HCT116 (cell line): ENCODE data around the gene ACSF2. TPM values are rescaled to one million over a fixed set of nuclear protein-coding genes. Genes with fewer than 3 reads are reported as not detected.
"Not testable (repeated sequence)": the region's sequence is repeated elsewhere in the genome, so short reads cannot be mapped to it uniquely, and the experiment has no call there.

ENCODE experiments used
- ATAC-seq: fragments of 200-7000 bp; cut with Tn5 transposase; 2 replicates; pipeline ENCODE4 v1.9.1; 2020; ENCODE audit warnings: mild to moderate bottlenecking, moderate library complexity
- BruUV-seq: library from RNA; stranded (reverse); fragments of 400-500 nt; replicated peaks from 2 replicates; lab custom pipeline; 2021; lab: Mats Ljungman, UMichigan
- CTCF ChIA-PET: fragments of 300-600 bp; sonication (Branson Sonifier 250); formaldehyde crosslinking; loops from one replicate; lab custom pipeline; 2021; ENCODE audit warnings: antibody characterized with exemption; lab: Charles Lee
- POLR2A ChIA-PET: fragments of 300-600, 350-600 bp; sonication (Branson Sonifier 250); formaldehyde crosslinking; loops from one replicate; lab custom pipeline; 2021; ENCODE audit warnings: antibody characterized with exemption; lab: Charles Lee
- RAD21 ChIA-PET, 2 experiments: fragments of 300-600 bp; sonication (Branson Sonifier 250); formaldehyde crosslinking; loops; one replicate each; lab custom pipeline; 2023; ENCODE audit warnings: low total read pairs in 2 of 2; ENCODE audit not compliant: uncharacterized antibody in 2 of 2, unreplicated experiment in 2 of 2, low non-redundant PET in 1 of 2; lab: Charles Lee
- DNase-seq: peaks from one replicate; pipeline ENCODE4 v3.0.0-alpha.2; 2010; ENCODE audit warnings: low read depth, low spot score
- H2AFZ ChIP-seq: fragments of 200-600 bp; shearing (Covaris generic), sonication (generic); 2 replicates; pipeline ENCODE4 v1.6.1; 2017; ENCODE audit warnings: low read depth, mixed run types, mixed read lengths, antibody characterized with exemption, low read length; ENCODE audit not compliant: poor library complexity, severe bottlenecking
- H3K27ac ChIP-seq: 2 replicates; pipeline ENCODE4 v1.5.1; 2012; ENCODE audit warnings: low read depth, low read length
- H3K27me3 ChIP-seq: fragments of 200-600 bp; sonication (generic); 2 replicates; pipeline ENCODE4 v1.6.1; 2016; ENCODE audit warnings: mixed run types, low read length, mixed read lengths; ENCODE audit not compliant: insufficient read depth
- H3K36me3 ChIP-seq, 2 experiments: fragments of 200-500 bp in 1 of 2; fragments of 200-600 bp in 1 of 2; sonication (Bioruptor generic) in 1 of 2; sonication (generic) in 1 of 2; 2 replicates each; pipeline versions ENCODE4 v1.5.1 to v1.6.1; 2014 to 2016; ENCODE audit warnings: low read length in 2 of 2, inconsistent platforms in 1 of 2, mixed read lengths in 1 of 2, mixed run types in 1 of 2; ENCODE audit not compliant: insufficient read depth in 2 of 2, control insufficient read depth in 1 of 2
- H3K4me1 ChIP-seq, 2 experiments: fragments of 200-600 bp in 1 of 2; sonication (generic) in 1 of 2; 2 replicates each; pipeline versions ENCODE4 v1.5.1 to v1.6.1; 2012 to 2017; ENCODE audit warnings: low read length in 2 of 2, inconsistent platforms in 1 of 2, mild to moderate bottlenecking in 1 of 2, mixed read lengths in 1 of 2, mixed run types in 1 of 2, moderate library complexity in 1 of 2; ENCODE audit not compliant: insufficient read depth in 2 of 2, control insufficient read depth in 1 of 2
- H3K4me2 ChIP-seq: fragments of 200-600 bp; sonication (generic); 2 replicates; pipeline ENCODE4 v1.6.1; 2017; ENCODE audit warnings: mixed run types, low read length, mixed read lengths
- H3K4me3 ChIP-seq, 2 experiments: fragments of 200-600 bp in 1 of 2; sonication (generic) in 1 of 2; replicated peaks in 1 of 2; 2 replicates each; pipeline ENCODE4 v1.5.1; 2011 to 2016; ENCODE audit warnings: low read length in 2 of 2, control low read depth in 1 of 2, low read depth in 1 of 2, mild to moderate bottlenecking in 1 of 2, mixed read lengths in 1 of 2, mixed run types in 1 of 2
- H3K79me2 ChIP-seq: fragments of 200-600 bp; sonication (generic); 2 replicates; pipeline ENCODE4 v1.6.1; 2017; ENCODE audit warnings: mild to moderate bottlenecking, mixed run types, low read length, moderate library complexity, mixed read lengths; ENCODE audit not compliant: insufficient read depth
- H3K9ac ChIP-seq: fragments of 200-600 bp; sonication (generic); 2 replicates; pipeline ENCODE4 v1.6.1; 2016; ENCODE audit warnings: low read length, mixed read lengths
- H3K9me2 ChIP-seq: fragments of 200-600 bp; sonication (generic), shearing (Covaris generic); 2 replicates; pipeline ENCODE4 v1.6.1; 2017; ENCODE audit warnings: mixed run types, mild to moderate bottlenecking, moderate library complexity; ENCODE audit not compliant: insufficient read depth
- H3K9me3 ChIP-seq, 2 experiments: fragments of 200-500 bp in 1 of 2; fragments of 200-600 bp in 1 of 2; sonication (Bioruptor generic) in 1 of 2; sonication (generic) in 1 of 2; 2 replicates each; pipeline ENCODE4 v1.6.1; 2014 to 2017; ENCODE audit warnings: low read length in 2 of 2, mixed read lengths in 2 of 2, inconsistent platforms in 1 of 2, low read depth in 1 of 2, mild to moderate bottlenecking in 1 of 2, mixed run types in 1 of 2, moderate library complexity in 1 of 2; ENCODE audit not compliant: control insufficient read depth in 1 of 2, insufficient read depth in 1 of 2
- H4K20me1 ChIP-seq: fragments of 200-600 bp; sonication (generic), shearing (Covaris generic); 2 replicates; pipeline ENCODE4 v1.6.1; 2017; ENCODE audit warnings: mixed run types, mild to moderate bottlenecking, moderate library complexity; ENCODE audit not compliant: insufficient read depth
- CBX3 ChIP-seq: IDR thresholded peaks from 2 replicates; pipeline ENCODE4 v1.6.1; 2012; ENCODE audit warnings: low read depth
- POLR2A ChIP-seq: IDR thresholded peaks from 2 replicates; pipeline ENCODE4 v1.7.0; 2011; ENCODE audit warnings: borderline replicate concordance; ENCODE audit not compliant: insufficient read depth, insufficient read length; ENCODE audit errors: extremely low read depth
- POLR2AphosphoS5 ChIP-seq: IDR thresholded peaks from 2 replicates; pipeline ENCODE4 v1.6.1; 2011; ENCODE audit warnings: mild to moderate bottlenecking, low read depth, low read length, moderate library complexity
- SP1 ChIP-seq: IDR thresholded peaks from 2 replicates; pipeline ENCODE4 v1.6.1; 2012; ENCODE audit warnings: low read depth
- ZFX ChIP-seq: fragments of 450-650 bp; IDR thresholded peaks from 2 replicates; pipeline ENCODE4 v1.6.1; 2017
- ZNF274 ChIP-seq: fragments of 200-500 bp; sonication (Bioruptor generic); IDR thresholded peaks from 2 replicates; pipeline ENCODE4 v1.6.1; 2014; ENCODE audit warnings: mild to moderate bottlenecking, low read depth, low read length, inconsistent platforms
- intact Hi-C: fragments of 100-400 bp; cut with micrococcal nuclease; formaldehyde crosslinking; loops from 2 replicates; pipeline ENCODE4 v1.10.0; 2022
- total RNA-seq: library from RNA; stranded (reverse); gene quantifications from one replicate; pipeline ENCODE4 v1.2.1, GENCODE V29; 2021; ENCODE audit not compliant: unreplicated experiment
- TF ChIP-seq, protein P1 (sequence below): IDR thresholded peaks from 2 replicates; pipeline ENCODE4 v1.6.1; 2011; ENCODE audit warnings: mild to moderate bottlenecking, low read length, moderate library complexity; ENCODE audit not compliant: insufficient replicate concordance; ENCODE audit errors: extremely low read depth
- TF ChIP-seq, protein P2 (sequence below), 3 experiments: fragments of 200-600 bp in 1 of 3; sonication (generic) in 1 of 3; IDR thresholded peaks in 2 of 3; conservative IDR thresholded peaks in 1 of 3; 2 replicates each; pipeline ENCODE4 v1.5.1; 2012 to 2017; ENCODE audit warnings: low read depth in 2 of 3, low read length in 2 of 3, antibody characterized with exemption in 1 of 3, borderline replicate concordance in 1 of 3, control low read depth in 1 of 3, mild to moderate bottlenecking in 1 of 3, mixed read lengths in 1 of 3, mixed run types in 1 of 3, moderate library complexity in 1 of 3; ENCODE audit not compliant: insufficient read depth in 1 of 3

ACSF2 gene
- total RNA-seq, 1 experiment from 2014 or later: 52.4 TPM

DNA sequence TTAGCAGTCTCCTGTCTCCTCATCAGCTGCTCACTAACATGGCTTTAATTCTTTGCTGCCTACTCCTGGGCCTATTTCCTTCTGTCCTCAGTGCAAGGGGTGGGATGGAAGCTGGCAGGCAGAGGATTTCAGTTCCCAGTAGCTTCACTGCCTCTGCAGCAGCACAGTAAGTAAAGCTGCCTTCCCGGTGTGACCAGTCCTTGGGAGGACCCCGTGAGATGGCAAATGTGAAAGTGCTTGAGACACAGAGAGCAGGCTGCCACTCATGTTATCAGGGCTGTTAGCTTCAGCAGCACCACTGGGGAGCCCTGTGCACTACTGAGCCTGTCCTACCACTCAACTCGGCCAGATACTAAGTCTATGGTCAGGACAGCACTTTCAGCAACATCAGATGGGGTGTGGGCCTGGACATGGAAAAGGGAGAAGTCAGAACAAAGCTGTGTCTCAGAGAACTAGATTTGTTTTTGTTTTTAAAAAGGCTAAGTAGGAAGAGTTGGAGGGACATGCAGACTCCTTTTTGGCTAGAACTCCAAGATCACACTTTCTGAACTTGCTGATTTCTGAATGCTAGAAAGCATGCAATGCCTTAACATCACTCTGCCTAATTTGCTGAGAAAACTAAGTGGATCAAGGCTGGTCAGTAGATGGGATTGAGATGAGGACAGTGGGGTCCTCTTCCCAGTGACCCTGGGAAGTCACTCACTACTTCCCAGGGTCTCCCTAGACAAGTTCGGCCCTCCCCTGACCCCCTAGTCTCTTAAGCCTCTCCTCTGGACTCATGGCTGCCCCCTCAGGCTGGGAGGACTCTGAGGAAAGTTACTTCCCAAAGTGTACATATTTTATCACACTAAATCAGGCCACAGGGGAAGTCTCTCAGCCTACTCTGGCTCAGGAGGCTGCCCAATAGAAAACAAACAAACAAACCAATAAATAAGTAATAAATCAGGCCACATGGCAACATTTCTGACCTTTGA is 1.1 kb downstream of the ACSF2 start:
- Histone ChIP-seq H3K4me3 (peak overlapping the region; percentile 63 to 73), H3K9ac (peak overlapping the region; percentile 59), H4K20me1 (no peaks in the 10 kb centered on the region), H3K79me2 (0 out of 2 replicates have a peak, but pooled peaks cover 7% of the 10 kb centered on the region), H3K9me2 (no peaks in the 10 kb centered on the region), H2AFZ (peak overlapping the region; percentile 5), H3K9me3 (no peaks in the 10 kb centered on the region), H3K27me3 (no peaks in the 10 kb centered on the region), H3K4me1 (peaks cover 31 to 50% of the 10 kb centered on the region in 2 experiments), H3K27ac (peak overlapping the region; percentile 73), H3K36me3 (no peaks in the 10 kb centered on the region; a peak in 1 of 4 replicates), H3K4me2 (peak overlapping the region; percentile 89)
- TF ChIP-seq, protein P1, sequence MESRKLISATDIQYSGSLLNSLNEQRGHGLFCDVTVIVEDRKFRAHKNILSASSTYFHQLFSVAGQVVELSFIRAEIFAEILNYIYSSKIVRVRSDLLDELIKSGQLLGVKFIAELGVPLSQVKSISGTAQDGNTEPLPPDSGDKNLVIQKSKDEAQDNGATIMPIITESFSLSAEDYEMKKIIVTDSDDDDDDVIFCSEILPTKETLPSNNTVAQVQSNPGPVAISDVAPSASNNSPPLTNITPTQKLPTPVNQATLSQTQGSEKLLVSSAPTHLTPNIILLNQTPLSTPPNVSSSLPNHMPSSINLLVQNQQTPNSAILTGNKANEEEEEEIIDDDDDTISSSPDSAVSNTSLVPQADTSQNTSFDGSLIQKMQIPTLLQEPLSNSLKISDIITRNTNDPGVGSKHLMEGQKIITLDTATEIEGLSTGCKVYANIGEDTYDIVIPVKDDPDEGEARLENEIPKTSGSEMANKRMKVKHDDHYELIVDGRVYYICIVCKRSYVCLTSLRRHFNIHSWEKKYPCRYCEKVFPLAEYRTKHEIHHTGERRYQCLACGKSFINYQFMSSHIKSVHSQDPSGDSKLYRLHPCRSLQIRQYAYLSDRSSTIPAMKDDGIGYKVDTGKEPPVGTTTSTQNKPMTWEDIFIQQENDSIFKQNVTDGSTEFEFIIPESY: no peak
- TF ChIP-seq, protein P2, sequence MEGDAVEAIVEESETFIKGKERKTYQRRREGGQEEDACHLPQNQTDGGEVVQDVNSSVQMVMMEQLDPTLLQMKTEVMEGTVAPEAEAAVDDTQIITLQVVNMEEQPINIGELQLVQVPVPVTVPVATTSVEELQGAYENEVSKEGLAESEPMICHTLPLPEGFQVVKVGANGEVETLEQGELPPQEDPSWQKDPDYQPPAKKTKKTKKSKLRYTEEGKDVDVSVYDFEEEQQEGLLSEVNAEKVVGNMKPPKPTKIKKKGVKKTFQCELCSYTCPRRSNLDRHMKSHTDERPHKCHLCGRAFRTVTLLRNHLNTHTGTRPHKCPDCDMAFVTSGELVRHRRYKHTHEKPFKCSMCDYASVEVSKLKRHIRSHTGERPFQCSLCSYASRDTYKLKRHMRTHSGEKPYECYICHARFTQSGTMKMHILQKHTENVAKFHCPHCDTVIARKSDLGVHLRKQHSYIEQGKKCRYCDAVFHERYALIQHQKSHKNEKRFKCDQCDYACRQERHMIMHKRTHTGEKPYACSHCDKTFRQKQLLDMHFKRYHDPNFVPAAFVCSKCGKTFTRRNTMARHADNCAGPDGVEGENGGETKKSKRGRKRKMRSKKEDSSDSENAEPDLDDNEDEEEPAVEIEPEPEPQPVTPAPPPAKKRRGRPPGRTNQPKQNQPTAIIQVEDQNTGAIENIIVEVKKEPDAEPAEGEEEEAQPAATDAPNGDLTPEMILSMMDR (IDR thresholded peaks at IDR 0.05 in 2 of 3, conservative IDR thresholded peaks at IDR 0.05 in 1 of 3; ENCODE audit: borderline replicate concordance in 1 of 3, insufficient read depth in 1 of 3, low read depth in 2 of 3, low read length in 2 of 3): peak; percentile 64 to 85 (median 74); a peak in 5 of 6 replicates
- TF ChIP-seq SP1 (no peak), ZNF274 (no peak), POLR2A (peak; percentile 30), POLR2AphosphoS5 (peak; percentile 40; the same call in 1 of the 2 replicates), CBX3 (peak; percentile 83; the same call in 1 of the 2 replicates), ZFX (peak; percentile 39; the same call in 1 of the 2 replicates)
- intact Hi-C loops: loop anchor here (1.0 kb wide), 1 partner anchor 52 kb away; no protein-coding TSS in a partner anchor
- CTCF ChIA-PET: interaction anchor here (0.9 to 4.3 kb wide), 3 partner anchors 10 to 333 kb away, joined by 3 to 20 read pairs (median 7); partner anchors contain the start of gene LRRC59
- peak; percentile 69 for DNase-seq
- TSS peak; percentile 53 for BruUV-seq
- peak; percentile 63 for ATAC-seq
- POLR2A ChIA-PET: interaction anchor here (1.1 to 2.5 kb wide), 2 partner anchors 27 to 29 kb away, joined by 3 to 14 read pairs; partner anchors contain the start of gene LRRC59
- RAD21 ChIA-PET: no interaction called here

DNA sequence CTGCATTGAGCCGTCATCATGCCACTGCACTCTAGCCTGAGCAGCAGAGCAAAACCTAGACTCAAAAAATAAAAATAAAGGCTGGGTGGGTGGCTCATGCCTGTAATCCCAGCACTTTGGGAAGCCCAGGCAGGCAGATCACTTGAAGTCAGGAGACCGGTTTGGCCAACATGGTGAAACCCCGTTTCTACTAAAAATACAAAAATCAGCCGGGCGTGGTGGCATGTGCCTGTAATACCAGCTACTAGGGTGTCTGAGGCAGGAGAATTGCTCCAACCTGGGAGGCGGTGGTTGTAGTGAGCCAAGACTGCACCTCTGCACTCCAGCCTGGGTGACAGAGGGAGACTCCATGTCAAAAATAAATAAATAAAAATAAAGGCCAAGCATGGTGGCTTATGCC is 2.1 kb downstream of the ACSF2 start:
- H3K27ac ChIP-seq: not testable (repeated sequence)

More for the DNA sequence above, 2.1 kb downstream of the ACSF2 start:
- H3K27me3 ChIP-seq, H4K20me1 ChIP-seq, H2AFZ ChIP-seq, H3K4me3 ChIP-seq, H3K79me2 ChIP-seq, H3K9me2 ChIP-seq, ATAC-seq, intact Hi-C loops, H3K9me3 ChIP-seq, H3K9ac ChIP-seq, H3K36me3 ChIP-seq, RAD21 ChIA-PET, BruUV-seq, DNase-seq: not testable (repeated sequence)
- CTCF ChIA-PET: interaction anchor here (2.0 to 4.3 kb wide), 2 partner anchors 9 to 30 kb away, joined by 7 to 20 read pairs; partner anchors contain the start of gene LRRC59
- Histone ChIP-seq H3K4me2 (peak overlapping the region; percentile 89; the same call in 1 of the 2 replicates), H3K4me1 (peaks cover 29 to 45% of the 10 kb centered on the region in 2 experiments)
- POLR2A ChIA-PET: interaction anchor here (2.5 kb wide), 1 partner anchor 30 kb away, joined by 14 read pairs; the partner anchor contains the start of gene LRRC59
